PC-9 (cell line): ENCODE data around the gene PIWIL4. TPM values are rescaled to one million over a fixed set of nuclear protein-coding genes. Genes with fewer than 3 reads are reported as not detected.
A peak's percentile ranks its signal among the peaks of the same experiment; 100 is the strongest.

Experiments
- BruUV-seq: library from RNA; stranded (reverse); fragments of 400-500 nt; replicated peaks from 2 replicates; lab custom pipeline; 2021; lab: Mats Ljungman, UMichigan
- CTCF ChIA-PET: fragments of 300-600 bp; sonication (Branson Sonifier 250); formaldehyde crosslinking; loops from one replicate; lab custom pipeline; 2022; ENCODE audit warnings: antibody characterized with exemption; lab: Charles Lee
- POLR2A ChIA-PET: fragments of 300-600 bp; sonication (Branson Sonifier 250); formaldehyde crosslinking; loops from one replicate; lab custom pipeline; 2022; ENCODE audit warnings: antibody characterized with exemption; ENCODE audit not compliant: unreplicated experiment; lab: Charles Lee
- DNase-seq, 2 experiments: peaks; one replicate each; pipeline versions ENCODE4 v3.0.0 to v3.0.0-alpha.2; 2015 to 2022; ENCODE audit warnings: mixed read lengths in 1 of 2
- H2AFZ ChIP-seq: fragments of 200-600 bp; sonication (generic); 2 replicates; pipeline ENCODE4 v1.8.1; 2017; ENCODE audit warnings: antibody characterized with exemption
- H3F3A ChIP-seq: fragments of 200-600 bp; sonication (generic); 2 replicates; pipeline ENCODE4 v1.8.1; 2017; ENCODE audit warnings: antibody characterized with exemption, mild to moderate bottlenecking, low read depth; ENCODE audit not compliant: insufficient read depth
- H3K27ac ChIP-seq: fragments of 200-600 bp; sonication (generic); 2 replicates; pipeline ENCODE4 v1.6.1; 2016; ENCODE audit warnings: mixed run types
- H3K27me3 ChIP-seq: fragments of 200-600 bp; sonication (generic); 2 replicates; pipeline ENCODE4 v1.6.1; 2016; ENCODE audit warnings: low read depth, mixed run types; ENCODE audit not compliant: insufficient read depth
- H3K36me3 ChIP-seq: fragments of 200-600 bp; sonication (generic); 2 replicates; pipeline ENCODE4 v1.6.1; 2016; ENCODE audit warnings: low read depth, mixed run types
- H3K4me1 ChIP-seq: fragments of 200-600 bp; sonication (generic); replicated peaks from 2 replicates; pipeline ENCODE4 v1.6.1; 2016; ENCODE audit warnings: mixed run types; ENCODE audit not compliant: insufficient read depth
- H3K4me2 ChIP-seq: fragments of 200-600 bp; sonication (generic); 2 replicates; pipeline ENCODE4 v1.6.1; 2017; ENCODE audit warnings: mixed run types
- H3K4me3 ChIP-seq: fragments of 200-600 bp; sonication (generic); 2 replicates; pipeline ENCODE4 v1.6.1; 2016; ENCODE audit warnings: mixed run types
- H3K79me2 ChIP-seq: fragments of 200-600 bp; sonication (generic); 2 replicates; pipeline ENCODE4 v1.6.1; 2017; ENCODE audit warnings: low read depth, mixed run types
- H3K9me2 ChIP-seq: fragments of 200-600 bp; sonication (generic); 2 replicates; pipeline ENCODE4 v1.8.1; 2017; ENCODE audit warnings: mild to moderate bottlenecking; ENCODE audit not compliant: insufficient read depth
- H3K9me3 ChIP-seq: fragments of 200-600 bp; sonication (generic); 2 replicates; pipeline ENCODE4 v1.8.1; 2016; ENCODE audit warnings: low read depth; ENCODE audit not compliant: insufficient read depth
- H4K20me1 ChIP-seq: fragments of 200-600 bp; sonication (generic); 2 replicates; pipeline ENCODE4 v1.8.1; 2017; ENCODE audit not compliant: insufficient read depth
- EZH2 ChIP-seq: fragments of 200-600 bp; sonication (generic); IDR thresholded peaks from 2 replicates; pipeline ENCODE4 v1.8.0; 2017; ENCODE audit warnings: antibody characterized with exemption, low read depth
- intact Hi-C: fragments of 100-400 bp; cut with micrococcal nuclease; formaldehyde crosslinking; loops from one replicate; pipeline ENCODE4 v1.10.0; 2022; ENCODE audit not compliant: unreplicated experiment
- total RNA-seq: library from RNA; stranded (reverse); gene quantifications from 2 replicates; pipeline ENCODE4 v1.2.3, GENCODE V29; 2021
- TF ChIP-seq, protein P1 (sequence below): fragments of 200-600 bp; sonication (generic); conservative IDR thresholded peaks from 2 replicates; pipeline ENCODE4 v1.6.1; 2017; ENCODE audit warnings: mixed run types, antibody characterized with exemption, mild to moderate bottlenecking, moderate library complexity

The PIWIL4 gene
- total RNA-seq, 1 experiment from 2014 or later, result 0.26 TPM

DNA sequence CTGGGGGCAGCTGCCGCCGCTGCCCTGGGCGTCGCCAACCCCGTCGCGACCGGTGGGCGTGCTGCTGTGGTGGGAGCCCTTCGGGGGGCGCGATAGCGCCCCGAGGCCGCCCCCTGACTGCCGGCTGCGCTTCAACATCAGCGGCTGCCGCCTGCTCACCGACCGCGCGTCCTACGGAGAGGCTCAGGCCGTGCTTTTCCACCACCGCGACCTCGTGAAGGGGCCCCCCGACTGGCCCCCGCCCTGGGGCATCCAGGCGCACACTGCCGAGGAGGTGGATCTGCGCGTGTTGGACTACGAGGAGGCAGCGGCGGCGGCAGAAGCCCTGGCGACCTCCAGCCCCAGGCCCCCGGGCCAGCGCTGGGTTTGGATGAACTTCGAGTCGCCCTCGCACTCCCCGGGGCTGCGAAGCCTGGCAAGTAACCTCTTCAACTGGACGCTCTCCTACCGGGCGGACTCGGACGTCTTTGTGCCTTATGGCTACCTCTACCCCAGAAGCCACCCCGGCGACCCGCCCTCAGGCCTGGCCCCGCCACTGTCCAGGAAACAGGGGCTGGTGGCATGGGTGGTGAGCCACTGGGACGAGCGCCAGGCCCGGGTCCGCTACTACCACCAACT, 22.4 kb upstream of the PIWIL4 start:
- Histone ChIP-seq H3K36me3 (no peaks in the 10 kb centered on the region), H3K27ac (peak overlapping the region; percentile 85; the same call in 1 of the 2 replicates), H3K9me3 (no peaks in the 10 kb centered on the region), H2AFZ (peak overlapping the region; percentile 95), H3F3A (peaks cover 18% of the 10 kb centered on the region), H3K9me2 (no peaks in the 10 kb centered on the region), H3K4me2 (peak overlapping the region; percentile 82), H3K4me3 (peak overlapping the region; percentile 87), H4K20me1 (no peaks in the 10 kb centered on the region; the same call in 1 of the 2 replicates), H3K27me3 (no peaks in the 10 kb centered on the region), H3K79me2 (peaks cover 34% of the 10 kb centered on the region), H3K4me1 (peaks cover 45% of the 10 kb centered on the region)
- POLR2A ChIA-PET, result interaction anchor here (0.6 to 0.7 kb wide), 4 partner anchors 8 to 1833 kb away, joined by 3 to 8 read pairs (median 4); no protein-coding TSS in a partner anchor
- DNase-seq, result no peak
- intact Hi-C loops, result loop anchor here (1.0 to 5.0 kb wide), 2 partner anchors 44 to 193 kb away; no protein-coding TSS in a partner anchor
- BruUV-seq, result no TSS peak
- CTCF ChIA-PET, result no interaction called here
- no peak for TF ChIP-seq EZH2
- TF ChIP-seq, protein P1, sequence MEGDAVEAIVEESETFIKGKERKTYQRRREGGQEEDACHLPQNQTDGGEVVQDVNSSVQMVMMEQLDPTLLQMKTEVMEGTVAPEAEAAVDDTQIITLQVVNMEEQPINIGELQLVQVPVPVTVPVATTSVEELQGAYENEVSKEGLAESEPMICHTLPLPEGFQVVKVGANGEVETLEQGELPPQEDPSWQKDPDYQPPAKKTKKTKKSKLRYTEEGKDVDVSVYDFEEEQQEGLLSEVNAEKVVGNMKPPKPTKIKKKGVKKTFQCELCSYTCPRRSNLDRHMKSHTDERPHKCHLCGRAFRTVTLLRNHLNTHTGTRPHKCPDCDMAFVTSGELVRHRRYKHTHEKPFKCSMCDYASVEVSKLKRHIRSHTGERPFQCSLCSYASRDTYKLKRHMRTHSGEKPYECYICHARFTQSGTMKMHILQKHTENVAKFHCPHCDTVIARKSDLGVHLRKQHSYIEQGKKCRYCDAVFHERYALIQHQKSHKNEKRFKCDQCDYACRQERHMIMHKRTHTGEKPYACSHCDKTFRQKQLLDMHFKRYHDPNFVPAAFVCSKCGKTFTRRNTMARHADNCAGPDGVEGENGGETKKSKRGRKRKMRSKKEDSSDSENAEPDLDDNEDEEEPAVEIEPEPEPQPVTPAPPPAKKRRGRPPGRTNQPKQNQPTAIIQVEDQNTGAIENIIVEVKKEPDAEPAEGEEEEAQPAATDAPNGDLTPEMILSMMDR, result no peak

DNA sequence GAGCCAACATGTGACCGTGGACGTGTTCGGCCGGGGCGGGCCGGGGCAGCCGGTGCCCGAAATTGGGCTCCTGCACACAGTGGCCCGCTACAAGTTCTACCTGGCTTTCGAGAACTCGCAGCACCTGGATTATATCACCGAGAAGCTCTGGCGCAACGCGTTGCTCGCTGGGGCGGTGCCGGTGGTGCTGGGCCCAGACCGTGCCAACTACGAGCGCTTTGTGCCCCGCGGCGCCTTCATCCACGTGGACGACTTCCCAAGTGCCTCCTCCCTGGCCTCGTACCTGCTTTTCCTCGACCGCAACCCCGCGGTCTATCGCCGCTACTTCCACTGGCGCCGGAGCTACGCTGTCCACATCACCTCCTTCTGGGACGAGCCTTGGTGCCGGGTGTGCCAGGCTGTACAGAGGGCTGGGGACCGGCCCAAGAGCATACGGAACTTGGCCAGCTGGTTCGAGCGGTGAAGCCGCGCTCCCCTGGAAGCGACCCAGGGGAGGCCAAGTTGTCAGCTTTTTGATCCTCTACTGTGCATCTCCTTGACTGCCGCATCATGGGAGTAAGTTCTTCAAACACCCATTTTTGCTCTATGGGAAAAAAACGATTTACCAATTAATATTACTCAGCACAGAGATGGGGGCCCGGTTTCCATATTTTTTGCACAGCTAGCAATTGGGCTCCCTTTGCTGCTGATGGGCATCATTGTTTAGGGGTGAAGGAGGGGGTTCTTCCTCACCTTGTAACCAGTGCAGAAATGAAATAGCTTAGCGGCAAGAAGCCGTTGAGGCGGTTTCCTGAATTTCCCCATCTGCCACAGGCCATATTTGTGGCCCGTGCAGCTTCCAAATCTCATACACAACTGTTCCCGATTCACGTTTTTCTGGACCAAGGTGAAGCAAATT, 21.7 kb upstream of the PIWIL4 start:
- Histone ChIP-seq H3K27ac (no peak overlapping the region), H3K79me2 (peaks cover 34% of the 10 kb centered on the region), H3F3A (peaks cover 18% of the 10 kb centered on the region), H3K4me1 (peaks cover 45% of the 10 kb centered on the region), H3K4me2 (peak overlapping the region; percentile 82), H2AFZ (peak overlapping the region; percentile 95), H3K9me2 (no peaks in the 10 kb centered on the region), H3K9me3 (no peaks in the 10 kb centered on the region), H4K20me1 (no peaks in the 10 kb centered on the region; the same call in 1 of the 2 replicates), H3K4me3 (peak overlapping the region; percentile 87), H3K36me3 (no peaks in the 10 kb centered on the region), H3K27me3 (no peaks in the 10 kb centered on the region)
- no TSS peak for BruUV-seq
- ChIA-PET CTCF (no interaction called here), POLR2A (interaction anchor here (0.7 kb wide), 1 partner anchor 10 kb away, joined by 3 read pairs; no protein-coding TSS in a partner anchor)
- TF ChIP-seq, protein P1, result no peak
- no peak for TF ChIP-seq EZH2
- DNase-seq, result no peak
- intact Hi-C loops, result no loop called here

DNA sequence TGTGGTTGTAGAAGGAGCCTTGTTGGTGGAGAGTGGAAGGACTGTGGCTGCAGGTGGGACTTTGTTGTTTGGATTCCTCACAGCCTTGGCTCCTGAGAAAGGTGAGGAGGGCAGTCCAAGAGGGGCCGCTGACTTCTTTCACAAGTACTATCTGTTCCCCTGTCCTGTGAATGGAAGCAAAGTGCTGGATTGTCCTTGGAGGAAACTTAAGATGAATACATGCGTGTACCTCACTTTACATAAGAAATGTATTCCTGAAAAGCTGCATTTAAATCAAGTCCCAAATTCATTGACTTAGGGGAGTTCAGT, 21.1 kb upstream of the PIWIL4 start:
- Histone ChIP-seq H2AFZ (0 out of 2 replicates have a peak overlapping the region, but pooled peaks have one; percentile 42), H3K9me3 (no peaks in the 10 kb centered on the region), H3K9me2 (no peaks in the 10 kb centered on the region), H3K36me3 (no peaks in the 10 kb centered on the region), H3K4me1 (peaks cover 45% of the 10 kb centered on the region), H4K20me1 (no peaks in the 10 kb centered on the region; the same call in 1 of the 2 replicates), H3K4me3 (peak overlapping the region; percentile 87; the same call in 1 of the 2 replicates), H3K79me2 (peaks cover 34% of the 10 kb centered on the region), H3K4me2 (peak overlapping the region; percentile 82), H3F3A (peaks cover 18% of the 10 kb centered on the region), H3K27me3 (no peaks in the 10 kb centered on the region), H3K27ac (no peak overlapping the region)
- ChIA-PET CTCF (no interaction called here), POLR2A (interaction anchor here (0.7 kb wide), 1 partner anchor 9 kb away, joined by 3 read pairs; no protein-coding TSS in a partner anchor)
- intact Hi-C loops, result no loop called here
- TSS peak; percentile 62 for BruUV-seq
- no peak for DNase-seq
- TF ChIP-seq, protein P1, result no peak
- TF ChIP-seq EZH2, result no peak
